K562 (cell line): ENCODE data around the gene VRK1. TPM values are rescaled to one million over a fixed set of nuclear protein-coding genes. Genes with fewer than 3 reads are reported as not detected.

Source experiments
- ATAC-seq: fragments of 200-7000 bp; cut with Tn5 transposase; 3 replicates; pipeline ENCODE4 v1.9.1; 2020; ENCODE audit warnings: moderate library complexity
- BruUV-seq: library from RNA; stranded (reverse); fragments of 400-500 nt; replicated peaks from 2 replicates; lab custom pipeline; 2021; lab: Mats Ljungman, UMichigan
- CTCF ChIA-PET: fragments of 300-600 bp; formaldehyde crosslinking; extraction: SDS; loops from one replicate; lab custom pipeline; 2021; ENCODE audit warnings: low intra/inter-chr PET ratio; lab: Yijun Ruan, JAX
- POLR2A ChIA-PET: fragments of 300-600, 350-650 bp; sonication (Branson Sonifier 250); formaldehyde crosslinking; extraction: SDS; loops from one replicate; lab custom pipeline; 2021; ENCODE audit warnings: antibody characterized with exemption, inconsistent platforms; lab: Yijun Ruan, JAX
- DNase-seq, 4 experiments: peaks; one replicate each; pipeline versions ENCODE4 v3.0.0 to v3.0.0-alpha.2; 2011 to 2018; ENCODE audit warnings: low spot score in 3 of 4, mixed read lengths in 3 of 4; ENCODE audit errors: extremely low read depth in 1 of 4
- FAIRE-seq: peaks from 2 replicates; lab custom pipeline; 2011; peaks lifted over from hg19 to GRCh38; lab: Jason Lieb, UNC
- H2AFZ ChIP-seq: 2 replicates; pipeline ENCODE4 v1.6.0; 2011; ENCODE audit warnings: low read depth, low read length, control low read depth, inconsistent platforms
- H3K27ac ChIP-seq: fragments of 200-600 bp; 3 replicates; pipeline ENCODE4 v1.8.0; 2011; ENCODE audit warnings: low read depth, mild to moderate bottlenecking, control low read depth, inconsistent platforms, low read length, moderate library complexity, mixed read lengths; ENCODE audit errors: extremely low read depth
- H3K27me3 ChIP-seq, 2 experiments: fragments of 300-600 bp in 1 of 2; 2 replicates in 1 of 2; 3 replicates in 1 of 2; pipeline versions ENCODE4 v1.6.0 to v1.8.0; 2011; ENCODE audit warnings: inconsistent platforms in 2 of 2, low read length in 2 of 2, mild to moderate bottlenecking in 1 of 2, mixed read lengths in 1 of 2, moderate library complexity in 1 of 2; ENCODE audit not compliant: control insufficient read depth in 2 of 2, insufficient read depth in 2 of 2
- H3K36me3 ChIP-seq: fragments of 300-600 bp; 3 replicates; pipeline ENCODE4 v1.8.0; 2011; ENCODE audit warnings: mild to moderate bottlenecking, low read length, inconsistent platforms; ENCODE audit not compliant: control insufficient read depth, insufficient read depth
- H3K4me1 ChIP-seq, 2 experiments: fragments of 200-600 bp in 1 of 2; replicated peaks in 1 of 2; 2 replicates in 1 of 2; 3 replicates in 1 of 2; pipeline versions ENCODE4 v1.5.1 to v1.8.0; 2011; ENCODE audit warnings: inconsistent platforms in 2 of 2, low read length in 2 of 2, mild to moderate bottlenecking in 1 of 2, mixed read lengths in 1 of 2, moderate library complexity in 1 of 2; ENCODE audit not compliant: control insufficient read depth in 2 of 2, insufficient read depth in 2 of 2
- H3K4me2 ChIP-seq: 2 replicates; pipeline ENCODE4 v1.6.1; 2011; ENCODE audit warnings: low read length, control low read depth, inconsistent platforms, mixed read lengths; ENCODE audit not compliant: insufficient read depth
- H3K4me3 ChIP-seq: fragments of 200-600 bp; sonication (generic), shearing (Covaris generic); 2 replicates; pipeline ENCODE4 v1.5.1; 2016; ENCODE audit warnings: control low read depth, inconsistent platforms
- H3K79me2 ChIP-seq: fragments of 200-600 bp; 3 replicates; pipeline ENCODE4 v1.8.0; 2011; ENCODE audit warnings: low read length, inconsistent platforms; ENCODE audit not compliant: control insufficient read depth, insufficient read depth
- H3K9ac ChIP-seq, 2 experiments: 2 replicates each; pipeline versions ENCODE4 v1.6.0 to v1.6.1; 2011; ENCODE audit warnings: low read depth in 2 of 2, low read length in 2 of 2, control low read depth in 1 of 2, inconsistent platforms in 1 of 2, mild to moderate bottlenecking in 1 of 2, mixed read lengths in 1 of 2; ENCODE audit not compliant: insufficient read depth in 1 of 2
- H3K9me1 ChIP-seq: one replicate; pipeline ENCODE4 v1.6.0; 2011; ENCODE audit warnings: inconsistent platforms, mild to moderate bottlenecking, low read length, moderate library complexity; ENCODE audit not compliant: control insufficient read depth, insufficient read depth
- H3K9me3 ChIP-seq: replicated peaks from 2 replicates; pipeline ENCODE4 v1.5.1; 2011; ENCODE audit warnings: low read depth, low read length, inconsistent platforms; ENCODE audit not compliant: control insufficient read depth, insufficient read depth
- H4K20me1 ChIP-seq: replicated peaks from 2 replicates; pipeline ENCODE4 v1.6.1; 2011; ENCODE audit warnings: low read length, inconsistent platforms, mixed read lengths; ENCODE audit not compliant: control insufficient read depth, insufficient read depth
- CBFA2T2 ChIP-seq: fragments of 450-650 bp; conservative IDR thresholded peaks from 2 replicates; pipeline ENCODE4 v1.6.1; 2017; ENCODE audit warnings: mild to moderate bottlenecking
- CREM ChIP-seq: IDR thresholded peaks from 2 replicates; pipeline ENCODE4 v1.6.1; 2014; ENCODE audit warnings: antibody characterized with exemption, low read depth
- GATA2 ChIP-seq: sonication (generic); formaldehyde crosslinking; IDR thresholded peaks from 2 replicates; pipeline ENCODE4 v1.4.0; 2020; ENCODE audit warnings: mild to moderate bottlenecking, missing genetic modification reagents
- HNRNPK ChIP-seq: fragments of 200-400 bp; formaldehyde crosslinking; IDR thresholded peaks from one replicate; pipeline ENCODE4 v1.6.1; 2018; ENCODE audit warnings: mild to moderate bottlenecking, low read depth, low read length; ENCODE audit not compliant: poor library complexity, severe bottlenecking
- HNRNPLL ChIP-seq: fragments of 200-400 bp; formaldehyde crosslinking; IDR thresholded peaks from 2 replicates; pipeline ENCODE4 v1.6.1; 2017; ENCODE audit warnings: low read length, low read depth, mild to moderate bottlenecking; ENCODE audit not compliant: poor library complexity, severe bottlenecking
- NFIC ChIP-seq: fragments of 450-650 bp; IDR thresholded peaks from 2 replicates; pipeline ENCODE4 v1.6.1; 2017; ENCODE audit warnings: mild to moderate bottlenecking, inconsistent platforms
- RBM25 ChIP-seq: fragments of 200-400 bp; formaldehyde crosslinking; IDR thresholded peaks from 2 replicates; pipeline ENCODE4 v1.6.1; 2018; ENCODE audit warnings: low read length, low read depth, moderate library complexity; ENCODE audit not compliant: severe bottlenecking
- SMAD1 ChIP-seq: fragments of 150-350 bp; IDR thresholded peaks from 2 replicates; pipeline ENCODE4 v1.6.1; 2014; ENCODE audit warnings: low read length, low read depth; ENCODE audit not compliant: partially characterized antibody
- STAG1 ChIP-seq: sonication (generic); formaldehyde crosslinking; IDR thresholded peaks from 2 replicates; pipeline ENCODE4 v1.5.0; 2020; ENCODE audit warnings: missing genetic modification reagents, borderline replicate concordance
- TFE3 ChIP-seq: fragments of 450-650 bp; formaldehyde crosslinking; IDR thresholded peaks from 2 replicates; pipeline ENCODE4 v1.4.0; 2020; ENCODE audit warnings: mild to moderate bottlenecking, mixed read lengths
- ZBTB7A ChIP-seq: IDR thresholded peaks from 2 replicates; pipeline ENCODE4 v1.6.1; 2011; ENCODE audit warnings: low read depth, mild to moderate bottlenecking, low read length, moderate library complexity, borderline replicate concordance; ENCODE audit not compliant: control insufficient read depth
- ZFP36 ChIP-seq: fragments of 150-350 bp; IDR thresholded peaks from 2 replicates; pipeline ENCODE4 v1.6.1; 2018; ENCODE audit warnings: low read length, low read depth; ENCODE audit not compliant: partially characterized antibody
- ZNF174 ChIP-seq: fragments of 250-450 bp; sonication (Bioruptor Pico); IDR thresholded peaks from 2 replicates; pipeline ENCODE4 v1.4.0; 2020; ENCODE audit warnings: mild to moderate bottlenecking
- ZNF507 ChIP-seq: conservative IDR thresholded peaks from 2 replicates; pipeline ENCODE4 v1.6.1; 2017; ENCODE audit warnings: missing genetic modification characterization, missing compliant biosample characterization
- ZNF707 ChIP-seq: fragments of 250-450 bp; sonication (Bioruptor Pico); conservative IDR thresholded peaks from 2 replicates; pipeline ENCODE4 v1.8.0; 2022; ENCODE audit warnings: inconsistent platforms, mild to moderate bottlenecking, moderate library complexity
- ZNF778 ChIP-seq: fragments of 450-650 bp; formaldehyde crosslinking; IDR thresholded peaks from 2 replicates; pipeline ENCODE4 v1.4.0; 2020; ENCODE audit warnings: mild to moderate bottlenecking, moderate library complexity
- WGBS: fragments of 100-300 bp; shearing (Covaris generic); methylation state at CpG from one replicate; pipeline ENCODE4 v1.1.6; 2016; ENCODE audit warnings: low coverage, mixed read lengths; ENCODE audit not compliant: insufficient coverage; ENCODE audit errors: missing lambda C conversion rate; 5-methylcytosine and 5-hydroxymethylcytosine counted together
- in situ Hi-C: fragments of 300-500 bp; cut with MboI; formaldehyde crosslinking; loops from 4 replicates; pipeline ENCODE4 v1.15.0; 2018; ENCODE audit warnings: inconsistent platforms, mixed read lengths
- intact Hi-C: fragments of 100-400 bp; cut with micrococcal nuclease; formaldehyde crosslinking; loops from 2 replicates; pipeline ENCODE4 v1.14.2; 2022
- polyA plus RNA-seq, 8 experiments: library from polyadenylated mRNA; depleted of rRNA in 4 of 8; stranded (reverse) in 5 of 8; unstranded in 3 of 8; fragments of >200 nt; fragmentation: Nextera tagmentation in 2 of 8; fragmentation: Illumina TruSeq in 1 of 8; extraction: Ambion mirVana in 2 of 8; extraction: Trizol in 1 of 8; gene quantifications; 2 replicates each; pipeline versions ENCODE4 v1.2.1 to v1.2.3, GENCODE V29; 2011 to 2014; ENCODE audit warnings: inconsistent platforms in 1 of 8, missing spikeins in 1 of 8
- total RNA-seq, 7 experiments: library from RNA; depleted of rRNA in 6 of 7; stranded (reverse); fragments of >200 nt in 6 of 7; fragmentation: Illumina TruSeq in 2 of 7; extraction: Trizol in 2 of 7; gene quantifications; 2 replicates each; pipeline versions ENCODE4 v1.2.1 to v1.2.3, GENCODE V29; 2011 to 2021; ENCODE audit warnings: low replicate concordance in 1 of 7

VRK1 gene
- total and polyA plus RNA-seq, 9 of the 15 experiments (the other 6 are each of a cell fraction or from before 2014, with no cell fraction given): 83.6 to 177 (median 116) TPM

DNA sequence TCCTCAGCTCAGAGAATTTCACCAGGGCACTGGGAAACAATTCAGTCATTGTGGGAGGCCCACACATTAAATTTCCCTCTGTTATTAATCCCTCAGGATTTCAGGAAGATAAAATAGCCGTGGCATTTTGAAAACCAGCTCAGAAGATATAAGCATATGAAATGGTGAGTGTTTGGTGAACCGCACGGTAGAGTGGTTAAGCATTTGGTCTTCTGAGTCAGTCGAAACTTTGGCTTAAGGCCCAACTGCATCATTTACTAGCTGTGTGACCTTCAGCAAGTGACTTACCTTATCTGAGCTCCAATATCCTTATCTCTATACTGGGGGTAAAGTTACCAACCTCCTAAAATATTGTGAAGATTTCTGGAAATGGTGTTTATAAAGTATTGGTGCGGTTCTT is 5.2 kb upstream of the VRK1 start:
- H2AFZ ChIP-seq: no peak overlapping the region
- H3K27ac ChIP-seq: no peak overlapping the region
- H3K9me1 ChIP-seq: no peaks in the 10 kb centered on the region
- no peak overlapping the region for H3K4me2 ChIP-seq
- ATAC-seq: no peak
- no peak for TF ChIP-seq GATA2 (CRISPR knock-in tag)
- no peak for TF ChIP-seq TFE3 (CRISPR knock-in tag)
- TF ChIP-seq ZFP36: peak; percentile 31
- no peak for TF ChIP-seq ZNF707
- no peak for TF ChIP-seq CBFA2T2
- TF ChIP-seq HNRNPK: no peak
- TF ChIP-seq CREM: no peak
- TF ChIP-seq SMAD1: no peak
- 0 out of 2 replicates have a peak, but pooled peaks have one; percentile 20 for TF ChIP-seq NFIC
- TF ChIP-seq STAG1: no peak
- TF ChIP-seq ZNF778: no peak
- TF ChIP-seq RBM25: peak; percentile 80
- no peak for TF ChIP-seq ZNF174 (CRISPR knock-in tag)
- no peak for TF ChIP-seq ZNF507 (tag)
- no peak for TF ChIP-seq ZBTB7A
- TF ChIP-seq HNRNPLL: no peak
- BruUV-seq: no TSS peak
- no peaks in the 10 kb centered on the region for H4K20me1 ChIP-seq
- intact Hi-C loops (no loop called here), in situ Hi-C loops (no loop called here)
- no peaks in the 10 kb centered on the region for H3K9me3 ChIP-seq
- H3K4me1 ChIP-seq: peaks cover 0 to under 1% of the 10 kb centered on the region in 2 experiments; a peak in 2 of 5 replicates
- POLR2A ChIA-PET: no interaction called here
- DNase-seq: no peak
- peaks cover 3 to 15% of the 10 kb centered on the region in 2 experiments; a peak in 4 of 5 replicates for H3K27me3 ChIP-seq
- H3K9ac ChIP-seq: no peak overlapping the region
- CTCF ChIA-PET: no interaction called here
- no peaks in the 10 kb centered on the region for H3K79me2 ChIP-seq
- WGBS: 14% methylated on average over 5 of the region's 5 CpGs
- no peak overlapping the region for H3K4me3 ChIP-seq
- no peaks in the 10 kb centered on the region for H3K36me3 ChIP-seq
- no peak for FAIRE-seq
